Activated T-helper 2 cell treated with anti-CD3 and anti-CD28 coated beads, Interferon-gamma antibody, Interleukin-2, Interleukin-4, amounts not matched to agents 10 μg/mL and 5 μg/mL and 100 μg/mL, durations not matched to agents 14 hours and 24 hours and 36 hours (primary cell): Measurements from ENCODE around the gene NUDT19. TPM values are rescaled to one million over a fixed set of nuclear protein-coding genes. Genes with fewer than 3 reads are reported as not detected.
"Not testable (repeated sequence)": the region's sequence is repeated elsewhere in the genome, so short reads cannot be mapped to it uniquely, and the experiment has no call there.

Source experiments
- DNase-seq: peaks from one replicate; pipeline ENCODE4 v3.0.0; 2021; ENCODE audit warnings: low spot score
- H3K27ac Mint-ChIP-seq: one replicate; pipeline ENCODE4 v1.8.0; 2021; ENCODE audit warnings: mixed read lengths
- H3K27me3 Mint-ChIP-seq: one replicate; pipeline ENCODE4 v1.8.0; 2021; ENCODE audit warnings: low read depth, mixed read lengths
- H3K36me3 Mint-ChIP-seq: one replicate; pipeline ENCODE4 v1.8.0; 2021; ENCODE audit warnings: low read depth, mixed read lengths
- H3K4me1 Mint-ChIP-seq: one replicate; pipeline ENCODE4 v1.8.0; 2021; ENCODE audit warnings: low read depth, mixed read lengths
- H3K4me3 Mint-ChIP-seq: one replicate; pipeline ENCODE4 v1.8.0; 2021; ENCODE audit warnings: low read depth, mild to moderate bottlenecking, moderate library complexity, mixed read lengths
- H3K9me3 Mint-ChIP-seq: one replicate; pipeline ENCODE4 v1.8.0; 2021; ENCODE audit warnings: mixed read lengths
- intact Hi-C: fragments of 100-400 bp; cut with micrococcal nuclease; formaldehyde crosslinking; loops from one replicate; pipeline ENCODE4 v1.15.1; 2023
- total RNA-seq: library from RNA; stranded (reverse); gene quantifications from 2 replicates; pipeline ENCODE4 v1.2.3, GENCODE V29; 2022

Gene NUDT19
- total RNA-seq, 1 donor from 2014 or later = 25.6 TPM

DNA sequence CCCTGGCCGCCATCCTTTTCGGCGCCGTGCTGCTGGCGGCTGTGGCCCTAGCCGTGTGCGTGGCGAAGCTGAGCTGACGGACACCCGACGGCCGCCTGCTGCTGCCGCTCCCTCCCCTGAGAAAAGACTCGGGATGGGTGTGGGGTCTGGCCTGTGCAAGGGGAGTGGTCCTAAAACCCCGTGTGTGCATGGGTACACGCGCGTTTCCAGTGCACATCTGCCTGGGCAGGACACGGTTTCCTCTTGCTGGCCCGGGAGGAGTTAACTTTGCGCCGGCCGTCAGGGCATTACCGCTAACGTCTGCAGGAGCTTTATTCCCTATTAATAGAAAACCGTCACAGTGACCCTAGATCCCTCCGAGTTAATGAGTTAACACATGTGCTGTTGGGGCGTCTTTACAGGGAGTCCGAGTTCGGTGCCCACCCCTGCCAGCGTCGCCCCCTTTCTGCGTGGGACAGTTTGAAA, 14.7 kb upstream of the NUDT19 start:
- Mint-ChIP-seq H3K9me3 (no peaks in the 10 kb centered on the region), H3K27ac (no peak overlapping the region), H3K27me3 (peaks cover 21% of the 10 kb centered on the region), H3K4me1 (peaks cover 25% of the 10 kb centered on the region), H3K4me3 (peak overlapping the region; percentile 48), H3K36me3 (peaks cover 1% of the 10 kb centered on the region)
- DNase-seq = no peak
- intact Hi-C loops = loop anchor here (10.0 kb wide), 1 partner anchor 1498 kb away; the partner anchor contains the start of gene LSM14A

DNA sequence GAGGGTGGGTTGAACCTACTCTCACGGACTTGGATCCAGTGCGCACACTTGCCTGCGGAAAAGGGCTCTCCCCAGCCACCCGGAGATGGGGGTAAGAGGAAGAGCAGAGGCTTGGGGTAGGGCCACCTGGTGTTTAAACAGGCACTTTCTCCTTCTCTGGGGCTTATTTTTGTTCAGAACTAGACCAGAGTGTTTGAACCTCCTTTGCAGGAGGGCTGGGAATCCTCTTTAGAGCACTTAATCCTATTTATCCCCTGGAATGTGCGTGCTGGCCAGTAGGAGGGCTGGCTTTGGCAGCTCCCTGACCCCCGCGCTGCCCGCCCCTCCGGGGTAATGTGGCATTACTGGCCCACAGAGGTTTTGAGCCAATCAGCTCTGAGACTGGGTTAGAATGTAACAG, 14.0 kb upstream of the NUDT19 start:
- H3K27me3 Mint-ChIP-seq = peaks cover 23% of the 10 kb centered on the region
- no peak overlapping the region for H3K27ac Mint-ChIP-seq
- intact Hi-C loops = loop anchor here (10.0 kb wide), 1 partner anchor 1497 kb away; the partner anchor contains the start of gene LSM14A
- no peak for DNase-seq
- H3K36me3 Mint-ChIP-seq = no peaks in the 10 kb centered on the region
- H3K9me3 Mint-ChIP-seq = no peaks in the 10 kb centered on the region
- H3K4me3 Mint-ChIP-seq = no peak overlapping the region
- peaks cover 19% of the 10 kb centered on the region for H3K4me1 Mint-ChIP-seq

DNA sequence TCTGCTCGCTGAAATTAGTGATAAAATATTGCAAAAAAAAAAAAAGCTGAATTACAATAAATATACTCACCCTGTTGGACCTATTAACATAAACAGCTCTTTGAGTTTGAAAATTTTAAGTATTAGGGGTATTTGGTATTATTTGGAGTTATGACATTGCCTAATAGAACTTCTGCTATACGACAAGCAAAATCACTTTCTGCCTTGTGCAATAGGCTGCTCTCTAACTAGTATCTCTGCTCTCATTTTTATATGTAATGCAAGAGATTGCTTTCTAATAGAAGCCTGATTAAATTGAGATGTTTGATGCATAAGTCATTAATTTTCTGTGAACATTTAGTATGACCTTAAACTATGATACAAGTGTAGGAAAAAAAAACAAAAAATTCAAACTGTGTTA, 10.6 kb upstream of the NUDT19 start:
- Mint-ChIP-seq H3K4me3 (no peak overlapping the region), H3K27me3 (peaks cover 21% of the 10 kb centered on the region), H3K36me3 (no peaks in the 10 kb centered on the region), H3K4me1 (peaks cover 5% of the 10 kb centered on the region), H3K9me3 (no peaks in the 10 kb centered on the region), H3K27ac (no peak overlapping the region)
- DNase-seq = no peak
- intact Hi-C loops = no loop called here

DNA sequence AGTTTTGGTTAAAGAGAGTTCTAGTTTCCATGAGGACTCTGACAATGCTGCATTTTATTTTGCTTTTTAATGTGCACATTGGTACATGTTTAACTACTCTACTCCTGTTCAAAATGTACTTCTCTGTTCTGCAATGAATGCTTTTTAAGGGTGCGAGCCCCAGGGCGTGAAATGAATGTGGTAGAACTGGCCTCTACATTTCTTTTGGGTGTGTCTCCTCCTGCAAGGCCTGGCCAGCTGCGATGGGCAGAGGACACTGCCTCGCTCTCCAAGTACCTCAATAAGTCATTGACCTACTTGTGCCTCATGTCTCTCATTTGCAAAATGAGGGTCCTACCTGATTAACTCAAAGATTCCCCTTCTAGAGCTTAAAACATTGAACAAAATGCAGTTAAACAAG, 9.3 kb upstream of the NUDT19 start:
- intact Hi-C loops = no loop called here
- Mint-ChIP-seq H3K4me1 (peaks cover 2% of the 10 kb centered on the region), H3K27me3 (peaks cover 16% of the 10 kb centered on the region), H3K27ac (no peak overlapping the region), H3K36me3 (no peaks in the 10 kb centered on the region), H3K4me3 (no peak overlapping the region), H3K9me3 (no peaks in the 10 kb centered on the region)
- DNase-seq = no peak

DNA sequence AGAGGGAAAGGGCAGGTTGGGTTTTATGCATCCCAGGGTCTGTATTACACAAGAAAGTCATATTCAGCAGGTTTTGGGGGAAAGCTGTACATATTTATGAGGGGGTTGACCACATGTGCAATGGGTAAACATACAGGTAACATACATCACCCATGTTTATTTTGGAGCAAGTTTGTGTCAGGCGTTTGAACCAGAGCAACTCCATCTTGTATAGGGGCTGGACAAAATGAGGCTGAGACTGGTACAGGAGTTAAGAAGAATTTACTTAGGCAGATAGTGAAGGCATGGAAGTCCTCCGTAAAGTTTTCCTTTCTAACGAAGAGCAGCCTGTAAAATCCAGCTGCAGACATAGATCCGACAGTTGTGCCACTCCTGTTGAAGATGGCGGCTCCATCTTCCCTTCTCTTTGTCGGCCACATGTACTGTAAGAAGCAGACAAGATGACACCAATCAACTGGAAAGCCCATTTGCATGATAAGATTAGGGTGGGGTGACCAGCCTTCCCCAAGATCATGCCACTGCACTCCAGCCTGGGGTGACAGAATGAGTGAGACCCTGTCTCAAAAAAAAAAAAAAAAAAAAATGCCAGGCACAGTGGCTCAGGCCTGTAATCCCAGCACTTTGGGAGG, 4.7 kb upstream of the NUDT19 start:
- no peak overlapping the region for H3K27ac Mint-ChIP-seq
- H3K27me3 Mint-ChIP-seq = peaks cover 2% of the 10 kb centered on the region
- H3K9me3 Mint-ChIP-seq = no peaks in the 10 kb centered on the region
- H3K4me3 Mint-ChIP-seq = no peak overlapping the region
- peaks cover 10% of the 10 kb centered on the region for H3K4me1 Mint-ChIP-seq
- intact Hi-C loops = no loop called here
- peaks cover 4% of the 10 kb centered on the region for H3K36me3 Mint-ChIP-seq
- no peak for DNase-seq

DNA sequence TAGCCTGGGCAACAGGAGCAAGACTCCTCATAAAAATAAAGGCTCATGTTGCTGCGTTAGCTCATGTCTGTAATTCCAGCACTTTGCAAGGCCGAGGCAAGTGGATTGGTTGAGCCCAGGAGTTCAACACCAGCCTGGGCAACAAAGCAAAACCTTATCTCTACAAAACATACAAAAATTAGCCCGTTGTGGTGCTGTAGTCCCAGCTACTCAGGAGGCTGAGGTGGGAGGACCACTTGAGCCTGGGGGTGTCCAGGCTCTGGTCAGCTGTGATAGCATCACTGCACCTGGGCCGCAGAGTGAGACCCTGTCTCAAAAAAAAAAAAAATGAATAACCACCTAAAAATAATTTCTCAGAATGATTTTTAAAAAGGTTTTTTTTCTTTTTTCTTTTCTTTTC, 3.9 kb upstream of the NUDT19 start:
- Mint-ChIP-seq H3K36me3 (peaks cover 5% of the 10 kb centered on the region), H3K9me3 (no peaks in the 10 kb centered on the region), H3K27me3 (no peaks in the 10 kb centered on the region), H3K4me3 (no peak overlapping the region), H3K4me1 (peaks cover 10% of the 10 kb centered on the region), H3K27ac (no peak overlapping the region)
- DNase-seq = no peak
- intact Hi-C loops = no loop called here

DNA sequence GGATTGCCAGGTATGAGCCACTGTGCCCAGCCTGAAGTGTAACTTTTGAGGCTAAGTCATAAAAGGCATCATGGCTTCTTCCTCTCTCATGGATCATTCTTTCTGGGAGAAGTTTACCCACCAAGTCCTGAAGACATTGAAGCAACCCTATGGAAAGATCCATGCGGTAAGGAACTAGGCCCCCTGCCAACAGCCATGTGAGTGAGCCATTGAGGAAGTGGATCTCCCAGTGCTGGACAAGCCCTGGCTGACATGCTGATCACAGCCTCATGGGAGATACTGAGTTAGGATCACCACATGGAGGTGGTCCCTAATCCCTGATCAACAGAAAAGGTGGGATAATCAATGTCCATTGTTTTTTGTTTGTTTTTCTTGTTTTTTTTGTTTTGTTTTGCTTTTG, 3.3 kb upstream of the NUDT19 start:
- Mint-ChIP-seq H3K4me1 (peaks cover 16% of the 10 kb centered on the region), H3K27me3 (no peaks in the 10 kb centered on the region), H3K27ac (no peak overlapping the region), H3K36me3 (peaks cover 11% of the 10 kb centered on the region), H3K9me3 (peaks cover 2% of the 10 kb centered on the region), H3K4me3 (no peak overlapping the region)
- intact Hi-C loops = no loop called here
- DNase-seq = no peak

DNA sequence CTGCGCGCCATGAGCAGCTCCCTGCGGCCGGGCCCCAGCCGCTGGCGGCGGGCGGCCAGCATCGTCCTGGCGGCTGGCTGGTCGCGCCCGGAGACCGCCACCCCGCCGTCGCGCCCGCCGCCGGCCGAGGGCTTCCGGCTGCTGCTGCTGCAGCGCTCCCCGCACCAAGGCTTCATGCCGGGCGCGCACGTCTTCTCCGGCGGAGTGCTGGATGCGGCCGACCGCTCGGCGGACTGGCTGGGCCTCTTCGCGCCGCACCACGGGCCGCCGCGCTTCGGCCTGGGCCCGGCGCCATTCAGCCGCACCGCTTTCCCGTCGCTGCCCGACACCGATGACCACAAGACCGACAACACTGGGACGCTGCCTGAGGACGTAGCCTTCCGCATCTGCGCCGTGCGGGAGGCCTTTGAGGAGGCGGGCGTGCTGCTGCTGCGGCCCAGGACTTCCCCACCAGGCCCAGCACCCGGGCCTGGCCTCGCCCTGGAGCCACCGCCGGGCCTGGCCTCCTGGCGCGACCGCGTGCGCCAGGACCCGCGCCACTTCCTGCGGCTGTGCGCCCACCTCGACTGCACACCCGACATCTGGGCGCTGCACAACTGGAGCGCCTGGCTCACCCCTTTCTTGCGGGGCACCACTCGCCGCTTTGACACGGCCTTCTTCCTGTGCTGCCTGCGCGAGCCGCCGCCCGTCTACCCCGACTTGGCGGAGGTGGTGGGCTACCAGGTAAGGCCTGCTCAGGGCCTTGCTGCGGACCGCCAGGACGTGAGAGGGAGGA, 518 bp downstream of the NUDT19 start:
- H3K27ac Mint-ChIP-seq = peak overlapping the region; percentile 94
- intact Hi-C loops = loop anchor here (1.0 to 5.0 kb wide), 4 partner anchors 17 to 485 kb away; partner anchors contain the start of genes ANKRD27, CEP89, FAAP24 and RGS9BP
- peaks cover 47% of the 10 kb centered on the region for H3K4me1 Mint-ChIP-seq
- peaks cover 4% of the 10 kb centered on the region for H3K9me3 Mint-ChIP-seq
- H3K4me3 Mint-ChIP-seq = peak overlapping the region; percentile 95
- peaks cover 46% of the 10 kb centered on the region for H3K36me3 Mint-ChIP-seq
- no peaks in the 10 kb centered on the region for H3K27me3 Mint-ChIP-seq
- DNase-seq = peak; percentile 59

DNA sequence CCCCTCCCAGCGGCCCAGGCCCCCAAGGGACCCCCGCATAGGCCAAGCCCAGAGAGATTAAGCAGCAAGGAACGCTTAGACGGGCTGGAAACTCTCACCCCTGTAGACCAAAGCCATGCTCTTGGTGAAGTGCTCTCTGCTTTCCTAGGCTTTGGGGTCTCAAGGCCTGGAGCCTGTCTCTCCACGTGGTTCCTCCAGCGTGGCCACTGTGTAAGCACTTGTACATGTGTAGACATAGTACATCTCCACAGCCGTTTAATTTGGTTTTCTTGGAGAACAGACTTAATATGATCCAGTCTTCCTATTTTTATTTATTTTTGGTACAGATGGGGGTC, 1.1 kb downstream of the NUDT19 start:
- Mint-ChIP-seq H3K27ac (peak overlapping the region; percentile 94), H3K27me3 (no peaks in the 10 kb centered on the region), H3K9me3 (peaks cover 4% of the 10 kb centered on the region), H3K36me3 (peaks cover 52% of the 10 kb centered on the region), H3K4me3 (peak overlapping the region; percentile 95), H3K4me1 (peaks cover 50% of the 10 kb centered on the region)
- intact Hi-C loops = loop anchor here (5.0 kb wide), 3 partner anchors 280 to 485 kb away; partner anchors contain the start of genes CEP89 and FAAP24
- DNase-seq = no peak

DNA sequence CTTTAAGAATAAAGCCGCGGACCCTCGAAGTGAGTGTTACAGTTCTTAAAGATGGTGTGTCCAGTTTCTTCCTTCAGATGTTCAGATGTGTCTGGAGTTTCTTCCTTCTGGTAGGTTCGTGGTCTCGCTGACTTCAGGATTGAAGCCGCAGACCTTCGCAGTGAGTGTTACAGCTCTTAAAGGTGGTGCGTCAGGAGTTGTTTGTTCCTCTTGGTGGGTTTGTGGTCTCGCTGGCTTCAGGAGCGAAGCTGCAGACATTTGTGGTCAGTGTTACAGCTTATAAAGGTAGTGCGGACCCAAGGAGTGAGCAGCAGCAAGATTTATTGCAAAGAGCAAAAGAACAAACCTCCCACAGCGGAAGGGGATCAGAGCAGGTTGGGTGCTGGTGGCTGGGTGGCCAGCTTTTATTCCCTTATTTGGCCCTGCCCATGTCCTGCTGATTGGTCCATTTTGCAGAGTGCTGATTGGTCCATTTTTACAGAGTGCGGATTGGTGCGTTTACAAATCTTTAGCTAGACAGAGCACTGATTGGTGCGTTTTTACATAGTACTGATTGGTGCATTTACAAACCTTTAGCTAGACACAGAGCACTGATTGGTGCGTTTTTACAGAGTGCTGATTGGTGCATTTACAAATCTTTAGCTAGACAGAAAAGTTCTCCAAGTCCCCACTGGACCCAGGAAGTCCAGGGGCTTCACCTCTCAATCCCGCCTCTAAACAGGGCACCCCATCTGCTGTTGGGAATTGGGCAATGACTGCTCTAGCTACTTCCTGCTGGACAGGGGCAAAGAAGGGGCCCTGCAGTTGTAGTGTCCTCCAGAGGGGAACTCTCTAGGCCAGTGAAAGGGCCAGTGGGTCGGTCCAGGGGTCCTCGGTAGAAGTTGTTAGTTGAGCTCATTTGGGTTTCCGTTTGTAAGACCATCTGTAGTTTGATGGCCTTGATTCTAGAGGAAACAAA, 1.8 kb downstream of the NUDT19 start:
- peaks cover 59% of the 10 kb centered on the region for H3K36me3 Mint-ChIP-seq
- peak; percentile 25 for DNase-seq
- intact Hi-C loops = loop anchor here (5.0 kb wide), 3 partner anchors 279 to 484 kb away; partner anchors contain the start of genes CEP89 and FAAP24
- H3K9me3 Mint-ChIP-seq, H3K27me3 Mint-ChIP-seq: not testable (repeated sequence)
- peak overlapping the region; percentile 94 for H3K27ac Mint-ChIP-seq
- peaks cover 52% of the 10 kb centered on the region for H3K4me1 Mint-ChIP-seq
- peak overlapping the region; percentile 95 for H3K4me3 Mint-ChIP-seq

DNA sequence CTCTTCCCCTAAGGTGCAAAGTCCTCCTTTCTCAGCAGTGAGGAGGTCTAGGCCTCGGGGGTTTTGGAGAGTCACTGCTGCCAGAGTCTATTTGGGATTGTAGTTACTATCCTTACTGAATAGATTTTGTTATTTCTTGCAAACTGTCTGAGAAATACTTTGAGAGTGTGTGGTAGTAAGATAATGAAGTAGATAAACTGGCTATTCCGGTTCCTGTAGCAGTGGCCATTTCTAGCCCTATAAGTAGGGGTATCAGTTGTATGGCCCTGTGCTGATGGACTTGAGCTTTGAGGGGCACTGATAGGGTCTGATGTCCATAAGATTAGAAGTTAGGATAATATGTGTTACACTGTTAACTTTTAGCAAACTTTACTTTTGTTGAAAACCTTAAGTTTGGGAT, 2.7 kb downstream of the NUDT19 start:
- peaks cover 68% of the 10 kb centered on the region for H3K36me3 Mint-ChIP-seq
- not testable (repeated sequence) for DNase-seq, H3K27me3 Mint-ChIP-seq, H3K27ac Mint-ChIP-seq, H3K9me3 Mint-ChIP-seq
- intact Hi-C loops = loop anchor here (5.0 kb wide), 3 partner anchors 278 to 483 kb away; partner anchors contain the start of genes CEP89 and FAAP24
- H3K4me3 Mint-ChIP-seq = peak overlapping the region; percentile 95
- peaks cover 52% of the 10 kb centered on the region for H3K4me1 Mint-ChIP-seq

DNA sequence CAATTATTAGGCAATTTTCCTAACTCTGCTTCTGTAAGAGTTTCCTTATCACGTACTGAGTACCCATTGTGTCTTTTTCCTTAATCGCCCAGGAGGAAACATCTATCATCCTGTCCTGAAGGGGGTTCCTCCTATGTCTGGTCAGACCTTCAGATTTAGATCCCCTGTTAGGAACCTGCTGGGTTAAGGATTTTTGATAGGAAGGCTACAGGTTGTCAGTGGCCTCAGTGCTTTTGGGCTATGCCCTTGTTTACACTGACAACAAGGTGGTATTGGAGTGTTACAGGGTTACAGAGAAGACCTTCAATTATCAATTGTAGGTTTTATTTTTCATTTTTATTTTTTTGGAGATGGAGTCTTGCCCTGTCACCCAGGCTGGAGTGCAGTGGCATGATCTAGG, 3.2 kb downstream of the NUDT19 start:
- H3K36me3 Mint-ChIP-seq = peaks cover 73% of the 10 kb centered on the region
- not testable (repeated sequence) for H3K27ac Mint-ChIP-seq, DNase-seq, H3K9me3 Mint-ChIP-seq, H3K27me3 Mint-ChIP-seq
- intact Hi-C loops = loop anchor here (5.0 kb wide), 3 partner anchors 277 to 482 kb away; partner anchors contain the start of genes CEP89 and FAAP24
- H3K4me1 Mint-ChIP-seq = peaks cover 52% of the 10 kb centered on the region
- H3K4me3 Mint-ChIP-seq = peak overlapping the region; percentile 95
